ENCODE results near the gene ARL15. TPM values are rescaled to one million over a fixed set of nuclear protein-coding genes. Genes with fewer than 3 reads are reported as not detected.
A peak's percentile ranks its signal among the peaks of the same experiment; 100 is the strongest.

Gene ARL15
- total RNA-seq, 1 donor from 2014 or later: 6.0 TPM

DNA sequence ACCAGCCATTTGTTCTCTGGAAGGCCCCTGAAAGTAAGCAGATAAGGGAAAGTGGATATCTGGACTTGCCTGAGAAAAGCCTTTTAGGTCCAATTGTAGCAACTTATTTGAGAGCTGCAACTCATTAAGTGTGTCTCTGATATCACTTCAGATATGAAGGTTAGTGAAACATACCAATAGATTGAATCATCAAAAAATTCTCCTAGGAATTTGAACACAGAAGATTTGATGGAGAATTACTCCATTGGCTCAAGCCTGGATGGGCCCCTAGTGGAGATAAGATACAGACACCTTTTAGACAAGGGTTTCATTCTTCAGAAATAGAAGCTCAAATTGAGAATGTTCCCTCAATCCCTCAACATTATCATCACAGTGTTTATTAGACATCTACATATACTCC, 393.3 kb downstream of the ARL15 start:
- no peak for ATAC-seq
- no peak for DNase-seq (ENCODE audit: low spot score)

DNA sequence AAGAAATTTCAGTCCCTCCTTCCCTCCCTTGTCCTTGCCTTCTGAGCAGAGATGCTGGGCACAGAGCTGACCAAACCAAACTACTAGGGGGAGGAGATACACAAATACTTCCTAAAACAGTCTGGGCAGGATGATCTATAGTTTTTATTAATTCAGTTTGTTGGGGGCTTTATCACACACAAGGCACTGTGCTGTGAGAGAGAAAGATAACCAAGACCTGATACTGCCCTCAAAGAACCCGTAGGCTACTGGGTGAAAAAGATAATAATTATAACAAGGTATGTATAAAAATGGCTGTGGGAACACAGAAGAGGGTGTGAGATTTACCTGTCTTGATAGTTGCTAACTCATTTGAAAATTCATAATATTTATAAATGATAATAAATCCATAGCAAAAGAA, 395.3 kb downstream of the ARL15 start:
- no peak for ATAC-seq
- DNase-seq (ENCODE audit: low spot score): no peak

DNA sequence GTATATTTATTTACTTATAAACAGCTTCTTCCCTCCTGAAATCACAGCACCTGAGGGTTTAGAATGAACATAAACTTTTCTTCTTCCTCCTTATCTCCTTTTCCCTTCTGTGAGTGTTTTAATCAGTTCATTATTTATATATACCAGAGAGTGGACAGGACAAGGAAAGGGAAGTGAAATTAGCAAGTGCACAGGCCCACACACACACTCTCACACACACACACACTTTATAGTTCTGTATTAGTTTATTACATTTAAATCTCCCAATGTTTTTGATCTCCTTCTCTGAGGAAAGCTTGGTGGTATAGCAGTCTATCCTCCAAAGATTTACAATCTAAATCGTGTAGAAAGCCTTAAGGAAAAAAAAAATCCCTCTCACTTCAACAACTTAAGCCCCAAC, 396.4 kb downstream of the ARL15 start:
- DNase-seq (ENCODE audit: low spot score) (no peak), ATAC-seq (no peak)

DNA sequence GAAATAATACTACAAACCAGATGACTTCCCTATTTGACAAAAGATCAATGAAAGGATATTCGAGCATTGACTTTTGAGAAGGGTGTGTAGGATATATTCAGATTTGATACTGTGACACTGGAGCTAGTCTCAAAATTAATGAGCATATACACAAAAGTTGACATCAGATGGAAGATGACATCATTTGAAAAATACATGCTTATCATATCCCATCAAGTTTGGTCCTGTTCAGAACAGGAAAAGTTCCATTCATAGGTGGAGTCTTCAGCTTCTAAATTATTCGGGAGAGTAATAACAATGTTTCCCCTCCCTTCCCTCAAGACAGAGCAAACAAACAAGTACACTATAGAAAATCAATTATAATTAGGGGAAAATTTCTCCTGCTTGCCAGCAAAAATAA, 401.6 kb downstream of the ARL15 start:
- ATAC-seq: no peak
- DNase-seq (ENCODE audit: low spot score): no peak

DNA sequence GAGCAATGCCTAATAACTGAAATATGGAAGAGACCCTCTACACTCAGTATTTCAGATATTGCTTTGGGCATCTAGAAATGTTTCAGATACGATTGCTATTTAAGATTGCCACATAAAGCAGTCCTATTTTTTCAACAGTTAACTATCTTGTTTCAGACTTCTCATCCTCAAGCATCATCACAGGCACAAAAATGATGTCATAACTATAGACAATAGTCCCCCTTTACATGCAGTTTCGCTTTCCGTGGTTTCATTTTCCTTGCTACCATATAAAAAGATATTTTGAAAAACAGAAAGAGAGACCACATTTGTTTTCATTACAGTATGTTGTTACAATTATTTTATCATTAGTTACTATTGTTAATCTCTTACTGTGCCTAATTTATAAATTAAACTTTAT, 402.5 kb downstream of the ARL15 start:
- no peak for ATAC-seq
- no peak for DNase-seq (ENCODE audit: low spot score)

DNA sequence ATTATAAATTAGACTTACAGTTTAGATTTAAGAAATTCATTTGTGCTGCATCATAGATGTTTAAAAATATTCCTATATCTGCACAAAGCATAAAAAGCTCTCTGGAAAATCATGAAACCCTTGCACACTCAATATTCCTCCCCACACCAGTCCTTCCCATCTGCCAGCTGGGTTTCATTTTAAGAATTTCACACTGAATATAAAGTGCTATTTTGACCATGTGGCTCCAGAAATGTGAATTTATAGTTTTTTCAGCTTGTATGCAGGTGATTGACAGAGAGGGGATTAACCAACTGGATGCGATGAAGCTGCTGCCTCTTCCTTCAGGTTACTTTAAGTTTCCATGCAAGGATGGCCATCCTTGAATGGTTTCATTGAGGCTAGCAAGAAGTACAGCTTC, 403.6 kb downstream of the ARL15 start:
- ATAC-seq (no peak), DNase-seq (ENCODE audit: low spot score) (no peak)

DNA sequence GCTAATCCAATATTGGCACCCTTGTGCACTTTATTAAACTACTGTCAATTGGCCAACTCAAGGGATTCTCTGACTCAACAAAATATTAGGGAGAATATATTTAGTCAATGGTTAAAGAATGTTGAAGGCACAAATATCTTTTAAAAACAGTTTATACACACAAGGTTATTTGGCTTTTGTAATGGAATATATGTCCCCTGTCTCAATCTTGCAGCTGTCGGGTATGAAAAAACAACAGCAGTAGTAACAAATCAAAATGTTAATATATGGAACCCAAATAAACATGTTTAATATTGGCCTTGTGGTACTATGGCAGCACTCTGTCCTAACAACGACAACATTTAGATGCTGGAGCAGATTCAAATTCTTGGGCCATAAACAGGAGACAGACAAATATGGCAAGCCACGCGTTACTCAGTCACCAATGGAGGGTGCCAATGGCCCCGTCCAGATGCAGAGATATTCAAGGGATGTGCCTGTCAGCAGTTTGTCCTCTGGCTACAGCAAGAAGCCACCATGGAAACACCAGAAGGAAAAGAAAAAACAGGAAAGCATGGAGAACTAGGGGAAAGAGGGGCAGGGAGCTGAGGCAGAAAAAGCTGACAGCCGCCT, 408.0 kb downstream of the ARL15 start:
- no peak for DNase-seq (ENCODE audit: low spot score)
- no peak for ATAC-seq

DNA sequence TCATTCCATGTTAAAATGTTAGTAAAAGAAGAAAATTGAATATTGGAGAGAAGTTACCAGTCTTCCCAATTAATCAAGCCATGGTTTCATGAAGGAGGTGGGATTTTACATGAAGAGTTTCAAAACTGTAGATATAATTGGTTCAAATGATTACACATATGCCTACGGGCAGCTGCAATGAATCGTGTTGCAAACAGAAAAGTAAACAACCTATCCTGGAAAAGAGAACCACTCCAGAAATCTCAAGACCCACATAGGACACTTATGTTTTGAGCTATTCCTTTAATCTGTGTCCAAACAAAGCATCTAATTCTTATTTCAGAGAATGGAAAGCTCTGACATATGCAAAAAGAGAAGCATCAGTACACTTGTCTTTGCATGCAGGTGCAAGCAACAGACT, 409.7 kb downstream of the ARL15 start:
- DNase-seq (ENCODE audit: low spot score) (no peak), ATAC-seq (no peak)

DNA sequence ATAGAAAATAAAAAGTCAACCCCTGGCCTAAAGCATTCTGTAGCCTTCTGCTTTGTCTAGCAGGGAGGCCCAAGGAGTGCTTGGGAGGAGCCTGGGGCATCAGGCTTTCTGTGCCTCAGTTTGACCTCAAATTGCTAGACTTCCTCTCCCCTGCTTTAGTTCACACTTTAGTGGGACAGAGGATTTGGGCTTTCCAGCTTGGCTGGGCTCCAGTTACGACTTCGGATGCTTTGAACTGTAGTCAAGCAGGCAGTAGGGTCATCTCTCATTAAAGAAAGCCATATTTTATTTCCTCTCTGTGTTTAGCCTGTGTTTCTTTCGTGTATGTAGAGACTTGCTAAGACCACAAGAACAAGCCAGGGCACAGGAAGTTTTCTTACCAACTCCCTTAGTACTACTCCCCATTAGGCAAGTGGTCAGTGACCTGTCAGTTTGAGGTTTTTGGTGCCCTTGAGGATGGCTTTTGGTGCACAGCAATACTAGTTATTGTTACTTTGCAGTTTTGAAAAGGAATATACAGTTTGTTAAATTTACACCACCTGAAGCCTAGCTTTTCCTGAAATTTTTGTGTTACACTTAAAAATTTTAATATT, 415.2 kb downstream of the ARL15 start:
- ATAC-seq (no peak), DNase-seq (ENCODE audit: low spot score) (no peak)

DNA sequence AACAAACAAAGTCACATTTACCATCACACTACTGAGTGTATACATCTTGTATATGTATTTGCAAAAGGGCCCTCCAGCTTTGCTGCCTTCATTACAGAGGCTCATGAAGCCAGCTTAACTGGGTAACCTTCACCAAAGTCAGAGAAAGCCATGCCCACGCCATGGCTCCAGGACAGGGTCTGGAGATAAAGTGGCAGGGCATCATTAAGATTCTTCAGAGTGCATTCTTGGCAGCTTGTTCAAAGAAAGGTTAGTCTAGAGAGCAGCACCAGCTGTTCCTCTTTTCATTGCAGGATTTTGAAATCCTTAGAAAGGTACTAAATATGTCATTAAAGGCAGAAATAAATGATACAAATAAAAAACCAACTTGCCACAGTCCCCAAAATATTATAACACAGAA, 416.7 kb downstream of the ARL15 start:
- no peak for ATAC-seq
- no peak for DNase-seq (ENCODE audit: low spot score)

DNA sequence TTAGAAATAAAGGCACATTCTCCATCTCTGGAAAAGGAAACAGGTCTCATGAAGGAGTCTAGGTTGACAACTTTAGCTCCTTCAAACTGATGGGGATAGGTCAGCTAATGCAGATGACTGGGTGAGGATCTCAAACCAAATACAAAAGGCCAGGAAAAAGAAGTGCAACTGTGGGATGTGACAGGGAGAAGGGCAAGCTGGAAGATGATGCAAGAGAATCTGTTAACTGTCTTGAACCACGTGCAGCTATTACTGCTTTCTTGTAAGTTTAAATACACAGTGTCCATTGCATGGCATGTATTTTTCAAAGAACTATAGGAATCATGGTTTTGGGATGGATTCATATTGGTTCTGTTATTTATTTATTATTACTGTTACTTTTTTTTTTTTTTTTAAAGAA, 418.1 kb downstream of the ARL15 start:
- ATAC-seq (no peak), DNase-seq (ENCODE audit: low spot score) (no peak)

DNA sequence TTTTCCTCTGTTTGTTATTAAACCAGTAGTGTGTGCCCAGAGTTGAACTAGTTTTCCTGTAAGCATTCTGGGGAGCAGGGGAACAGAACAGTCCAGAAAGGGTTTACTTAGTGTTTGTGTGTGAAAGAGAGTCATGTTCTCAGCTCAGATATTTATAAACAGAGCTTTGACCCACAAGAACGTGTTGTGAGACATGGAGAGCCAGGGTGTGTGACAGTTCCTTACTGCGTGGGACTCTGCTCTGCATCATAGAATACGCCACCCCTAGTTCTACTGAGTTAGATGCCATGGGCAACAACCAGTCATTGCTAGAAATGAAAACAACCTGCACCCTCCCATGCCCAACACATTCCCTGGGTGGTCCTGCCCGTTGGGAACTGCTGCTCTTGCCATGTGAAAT, 419.2 kb downstream of the ARL15 start:
- DNase-seq (ENCODE audit: low spot score) (no peak), ATAC-seq (no peak)

DNA sequence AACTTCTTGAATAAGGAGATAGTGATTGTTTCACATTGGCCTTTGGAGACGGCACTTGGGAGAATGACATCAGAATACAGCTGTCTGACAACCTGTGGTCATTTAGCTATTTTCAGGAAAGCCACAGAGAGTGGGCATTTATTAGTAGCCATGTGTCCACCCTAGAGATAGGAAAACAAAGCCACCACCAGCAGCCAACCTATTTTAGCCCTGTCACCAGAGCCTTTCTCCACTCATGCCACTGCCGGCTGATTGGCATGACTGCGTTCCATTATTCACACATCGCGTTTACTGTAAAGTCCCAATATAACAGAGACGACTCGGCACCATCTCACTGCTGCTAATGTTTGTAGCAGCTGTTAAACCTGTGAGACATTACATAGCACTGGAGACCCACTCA, 419.9 kb downstream of the ARL15 start:
- DNase-seq (ENCODE audit: low spot score) (no peak), ATAC-seq (no peak)

DNA sequence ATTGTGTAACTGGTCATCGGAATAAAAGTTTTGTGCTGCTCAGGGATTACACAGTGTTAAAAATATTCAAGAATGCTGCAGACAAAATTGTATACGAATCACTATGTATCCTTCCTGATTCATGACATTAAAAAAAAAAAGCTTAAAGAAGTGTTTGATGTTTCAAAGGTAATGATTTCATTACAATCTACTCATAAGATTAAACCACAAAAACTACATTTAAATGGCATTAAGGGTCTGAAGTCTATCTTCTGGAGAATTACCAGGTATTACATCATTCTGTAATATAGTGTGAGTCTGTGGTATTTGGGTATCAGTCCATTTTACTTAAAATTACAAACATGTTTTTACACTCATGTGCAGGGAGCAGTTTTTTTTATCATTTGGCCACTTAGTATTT, 425.5 kb downstream of the ARL15 start:
- DNase-seq (ENCODE audit: low spot score): no peak

DNA sequence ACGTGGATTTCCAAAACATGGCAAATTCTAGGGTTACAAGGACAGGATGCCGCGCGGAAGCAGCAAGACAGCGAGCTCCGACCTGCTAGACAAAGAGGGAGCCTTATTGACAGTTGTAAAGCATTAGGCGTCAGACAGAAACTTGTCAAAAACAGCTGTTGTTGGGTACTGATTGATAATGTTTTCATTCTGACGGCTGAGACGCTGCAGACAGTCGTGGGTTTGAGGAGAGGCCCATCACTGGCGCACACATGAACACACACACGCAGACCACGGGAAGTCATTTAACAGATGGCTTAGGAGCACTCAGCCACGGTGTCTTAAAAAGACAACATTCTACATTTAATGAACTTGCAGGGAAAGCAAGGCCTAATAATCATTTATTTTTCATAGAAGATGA, 426.0 kb downstream of the ARL15 start:
- DNase-seq (ENCODE audit: low spot score): no peak
- ATAC-seq: no peak

More for the DNA sequence above, 425.5 kb downstream of the ARL15 start:
- ATAC-seq: no peak

DNA sequence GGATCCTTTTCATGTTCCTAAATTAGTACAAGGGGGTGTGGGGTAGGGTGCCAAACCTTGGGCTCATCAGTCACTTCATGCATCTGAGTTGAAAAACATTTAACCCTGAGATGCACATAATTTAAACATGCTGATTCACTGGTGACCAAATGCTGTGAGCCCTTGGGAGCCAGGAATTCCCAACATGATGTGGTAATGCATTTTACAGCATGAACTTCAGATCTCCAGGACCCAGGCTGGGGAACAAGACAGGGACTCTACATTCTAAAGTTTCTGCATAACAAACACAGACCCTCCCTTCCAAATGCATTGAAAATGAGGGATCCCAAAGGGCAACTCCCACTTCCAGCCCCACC, 427.7 kb downstream of the ARL15 start:
- ATAC-seq (no peak), DNase-seq (ENCODE audit: low spot score) (no peak)

DNA sequence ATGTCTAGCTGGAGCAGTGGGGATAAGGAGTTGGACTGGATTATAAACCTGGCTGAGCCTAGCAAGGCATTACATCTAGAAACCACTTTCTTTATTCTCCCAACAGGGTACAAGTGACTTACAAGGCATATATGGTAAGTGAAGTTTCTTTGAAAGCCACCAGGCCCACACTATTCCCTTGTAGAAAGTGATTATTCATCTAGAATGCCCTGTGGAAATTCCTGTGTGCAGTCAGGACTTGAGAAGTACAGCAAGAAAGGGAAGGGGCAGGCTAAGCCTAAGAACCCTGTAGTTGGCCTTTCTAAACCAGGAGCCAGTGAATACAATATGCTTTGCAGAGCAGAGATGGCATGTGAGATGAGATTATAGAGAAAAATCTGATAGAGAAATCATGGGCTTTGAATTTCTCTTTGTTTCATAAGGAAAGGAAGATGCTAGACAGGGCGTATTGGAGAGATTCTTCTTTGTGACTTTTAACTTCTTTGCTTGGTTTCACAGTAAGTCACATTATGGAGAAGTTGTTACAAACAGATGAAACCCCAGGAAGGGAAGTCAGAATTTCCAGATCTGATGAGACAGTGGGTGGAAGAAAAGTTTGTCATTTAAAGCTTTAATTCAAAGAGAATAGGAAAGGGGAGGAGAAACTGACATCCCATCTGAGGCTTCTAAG, 428.2 kb downstream of the ARL15 start:
- ATAC-seq (no peak), DNase-seq (ENCODE audit: low spot score) (no peak)

DNA sequence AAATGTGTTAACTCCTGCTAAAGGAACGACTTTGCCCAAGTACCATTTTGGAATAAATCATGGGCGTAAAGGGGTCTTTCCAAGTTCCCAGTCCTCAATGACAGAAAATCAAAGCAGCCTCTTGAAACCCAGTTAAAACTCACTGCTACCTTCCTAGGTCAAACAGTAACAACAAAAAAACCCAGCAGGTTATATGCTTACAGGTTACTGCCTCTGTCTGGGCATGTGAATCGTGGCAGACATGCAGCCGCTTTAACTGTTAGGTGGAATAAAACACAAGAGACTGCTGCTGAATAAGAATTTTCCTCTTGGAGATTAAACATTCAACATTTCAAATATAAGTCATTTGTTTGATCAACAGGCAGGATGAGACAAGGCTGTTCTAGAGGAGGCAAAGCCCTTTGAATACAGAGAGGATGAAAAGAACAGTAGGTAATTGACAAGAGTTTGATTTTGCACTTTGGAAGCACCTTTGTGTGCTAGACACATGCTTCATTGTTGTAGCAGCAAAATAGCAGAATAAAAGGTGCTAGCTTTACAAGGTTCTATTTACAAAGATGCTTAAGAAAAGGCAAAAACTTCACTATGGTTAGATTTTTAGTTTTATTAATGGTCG, 430.6 kb downstream of the ARL15 start:
- no peak for ATAC-seq
- no peak for DNase-seq (ENCODE audit: low spot score)

DNA sequence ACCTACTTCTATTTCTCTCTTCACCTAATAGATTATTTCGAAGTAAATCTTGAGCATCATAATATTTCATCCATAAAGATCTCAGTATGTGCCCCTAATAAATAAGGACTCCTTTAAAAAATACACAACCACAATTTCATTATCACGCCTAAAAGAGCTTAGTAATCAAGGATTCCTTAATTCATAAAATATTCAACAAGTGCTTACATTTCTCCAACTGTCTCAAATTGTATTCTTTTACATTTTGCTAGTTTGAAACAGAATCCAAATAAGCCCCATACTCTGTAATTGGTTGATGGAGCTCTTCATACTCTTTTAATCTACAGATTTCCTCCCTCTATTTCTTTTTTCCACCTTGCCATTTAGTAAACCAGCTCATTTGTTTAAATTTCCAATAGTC, 432.4 kb downstream of the ARL15 start:
- no peak for ATAC-seq
- DNase-seq (ENCODE audit: low spot score): no peak

DNA sequence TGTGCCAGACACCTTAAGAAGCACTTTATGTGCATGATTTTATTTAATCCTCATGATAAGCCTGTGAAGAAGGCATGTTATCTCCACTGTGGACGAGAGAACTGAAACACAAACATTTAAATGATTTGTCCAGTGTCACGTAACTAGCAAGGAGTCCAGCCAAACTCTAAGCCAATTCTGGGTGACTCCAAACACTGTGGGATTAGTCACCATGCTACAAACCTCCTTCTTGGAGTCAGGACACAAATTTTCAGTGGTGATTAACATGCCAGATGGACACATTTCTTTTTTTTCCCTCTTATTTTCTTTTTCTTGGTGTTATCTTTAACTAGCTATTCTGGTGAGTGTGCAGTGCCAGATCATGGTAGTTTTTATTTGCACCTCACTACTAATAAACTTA, 433.1 kb downstream of the ARL15 start:
- ATAC-seq (peak; percentile 61), DNase-seq (ENCODE audit: low spot score) (no peak)

DNA sequence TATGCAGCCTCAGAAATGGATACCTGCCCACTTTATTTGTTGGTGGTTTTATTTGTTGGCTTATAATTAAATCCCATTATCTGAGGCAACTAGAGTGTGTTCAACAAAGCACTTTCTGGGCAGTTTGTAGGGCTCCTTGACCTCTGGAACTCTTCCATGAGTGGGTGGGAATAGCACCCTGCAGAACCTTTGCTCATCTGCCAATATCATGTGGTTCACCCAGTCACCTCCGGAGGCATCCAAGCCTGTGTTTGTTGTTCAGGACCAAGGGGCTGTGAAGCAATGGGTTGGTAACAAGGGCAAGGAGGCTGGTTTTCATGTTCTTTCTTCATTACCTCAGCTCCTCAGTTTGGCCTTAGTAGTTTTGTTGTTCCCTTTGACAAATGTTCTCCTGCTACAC, 436.0 kb downstream of the ARL15 start:
- ATAC-seq (peak; percentile 88), DNase-seq (ENCODE audit: low spot score) (peak; percentile 76)

DNA sequence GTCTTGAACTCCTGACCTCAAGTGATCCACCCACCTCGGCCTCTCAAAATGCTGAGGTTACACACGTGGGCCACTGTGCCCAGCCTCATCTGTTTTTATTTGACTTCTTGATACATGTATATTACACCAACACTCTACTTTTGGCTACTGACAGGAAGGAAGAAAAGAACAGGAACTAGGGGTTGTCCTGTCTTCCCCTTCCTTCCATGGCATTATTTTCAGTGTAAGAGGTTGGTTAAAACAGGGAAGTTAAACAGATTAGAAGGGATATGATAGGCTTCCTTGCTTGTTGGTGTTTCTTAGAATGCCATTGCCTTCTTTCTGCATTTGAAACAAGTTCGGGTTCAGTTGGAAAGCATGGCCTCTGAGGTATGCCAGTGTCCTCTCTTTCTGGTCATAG, 437.1 kb downstream of the ARL15 start:
- DNase-seq (ENCODE audit: low spot score) (no peak), ATAC-seq (no peak)

All from left lobe of liver (tissue), 2 donors.